NCI-H2227 treated with DMSO at 0.1 percent for 48 hours (cell line): ENCODE measurements around the gene ZNF727.
"Not testable (repeated sequence)": the region's sequence is repeated elsewhere in the genome, so short reads cannot be mapped to it uniquely, and the experiment has no call there.

ENCODE experiments used
- DNase-seq: peaks from one replicate; lab custom pipeline; 2025; lab: John Stamatoyannopoulos, UW

Gene ZNF727

GRCh38 chr7:64045301-64046040 lies at the start of gene ZNF727:
Gene ZNF727, plus strand, starts transcription at chr7:64045434. Its CDS starts 188 bp downstream, at chr7:64045622.
- peak; percentile 98 for DNase-seq

- peak; percentile 79 for DNase-seq
Observed at GRCh38 chr7:63998549-63998948, 46.7 kb upstream of the ZNF727 start, which contains the start of gene ZNF722. Gene ZNF722, plus strand, starts transcription at chr7:63998849. Its CDS starts 113 bp downstream, at chr7:63998962.

GRCh38 chr7:64015496-64015895 lies 29.7 kb upstream of the ZNF727 start:
- DNase-seq = not testable (repeated sequence)

- DNase-seq = no peak
Observed at GRCh38 chr7:64035388-64035787, 9.8 kb upstream of the ZNF727 start.

GRCh38 chr7:64037095-64037494 lies 8.1 kb upstream of the ZNF727 start:
- peak; percentile 67 for DNase-seq

GRCh38 chr7:64046041-64046389 lies 781 bp downstream of the ZNF727 start:
- DNase-seq = peak; percentile 20

- not testable (repeated sequence) for DNase-seq
Observed at GRCh38 chr7:64077837-64078698, 32.8 kb downstream of the ZNF727 start.

- no peak for DNase-seq
Observed at GRCh38 chr7:64078699-64078994, 33.4 kb downstream of the ZNF727 start.

- DNase-seq = no peak
Observed at GRCh38 chr7:64087501-64087900, 42.3 kb downstream of the ZNF727 start.

- not testable (repeated sequence) for DNase-seq
Observed at GRCh38 chr7:64088863-64089262, 43.6 kb downstream of the ZNF727 start.
